HEK293 (cell line): ENCODE measurements around the gene MAIP1.

Experiments used
- SCRT1 ChIP-seq: fragments of 450-650 bp; formaldehyde crosslinking; IDR thresholded peaks from 2 replicates; pipeline ENCODE4 v1.5.1; 2016; ENCODE audit warnings: missing biosample characterization, missing genetic modification characterization, borderline replicate concordance
- SCRT2 ChIP-seq: fragments of 450-650 bp; formaldehyde crosslinking; IDR thresholded peaks from 2 replicates; pipeline ENCODE4 v1.5.1; 2016; ENCODE audit warnings: missing biosample characterization, missing genetic modification characterization
- SP7 ChIP-seq: fragments of 450-650 bp; formaldehyde crosslinking; IDR thresholded peaks from 2 replicates; pipeline ENCODE4 v1.5.1; 2016; ENCODE audit warnings: missing biosample characterization, missing genetic modification characterization
- TCF7L2 ChIP-seq: IDR thresholded peaks from 2 replicates; pipeline ENCODE4 v1.6.1; 2011; ENCODE audit warnings: low read depth, mild to moderate bottlenecking, inconsistent platforms, low read length, moderate library complexity, borderline replicate concordance
- YY1 ChIP-seq: fragments of 450-650 bp; formaldehyde crosslinking; IDR thresholded peaks from 2 replicates; pipeline ENCODE4 v1.5.1; 2018; ENCODE audit warnings: missing biosample characterization, missing genetic modification characterization
- ZBTB20 ChIP-seq: fragments of 450-650 bp; formaldehyde crosslinking; IDR thresholded peaks from 2 replicates; pipeline ENCODE4 v1.5.1; 2016; ENCODE audit warnings: missing biosample characterization, missing genetic modification characterization
- ZBTB7A ChIP-seq: fragments of 450-650 bp; formaldehyde crosslinking; IDR thresholded peaks from 2 replicates; pipeline ENCODE4 v1.5.1; 2016; ENCODE audit warnings: low read depth, missing biosample characterization, missing genetic modification characterization
- ZFHX2 ChIP-seq: fragments of 450-650 bp; formaldehyde crosslinking; conservative IDR thresholded peaks from 2 replicates; pipeline ENCODE4 v1.5.1; 2016; ENCODE audit warnings: missing biosample characterization, missing genetic modification characterization
- ZFP41 ChIP-seq: fragments of 450-650 bp; formaldehyde crosslinking; IDR thresholded peaks from 2 replicates; pipeline ENCODE4 v1.5.1; 2016; ENCODE audit warnings: missing biosample characterization, missing genetic modification characterization, borderline replicate concordance
- ZNF112 ChIP-seq: fragments of 450-650 bp; formaldehyde crosslinking; IDR thresholded peaks from 2 replicates; pipeline ENCODE4 v1.5.0; 2017; ENCODE audit warnings: missing biosample characterization, missing genetic modification characterization
- ZNF140 ChIP-seq: fragments of 450-650 bp; formaldehyde crosslinking; IDR thresholded peaks from 2 replicates; pipeline ENCODE4 v1.5.1; 2016; ENCODE audit warnings: missing biosample characterization, missing genetic modification characterization
- ZNF335 ChIP-seq: fragments of 450-650 bp; formaldehyde crosslinking; conservative IDR thresholded peaks from 2 replicates; pipeline ENCODE4 v1.5.1; 2016; ENCODE audit warnings: missing biosample characterization, missing genetic modification characterization
- ZNF354C ChIP-seq: fragments of 450-650 bp; formaldehyde crosslinking; IDR thresholded peaks from 2 replicates; pipeline ENCODE4 v1.5.1; 2016; ENCODE audit warnings: missing biosample characterization, missing genetic modification characterization, low read depth, borderline replicate concordance
- ZNF426 ChIP-seq: fragments of 450-650 bp; formaldehyde crosslinking; IDR thresholded peaks from 2 replicates; pipeline ENCODE4 v1.5.1; 2017; ENCODE audit warnings: missing biosample characterization, missing genetic modification characterization, mild to moderate bottlenecking, inconsistent platforms, moderate library complexity
- ZNF473 ChIP-seq: fragments of 450-650 bp; formaldehyde crosslinking; IDR thresholded peaks from 2 replicates; pipeline ENCODE4 v1.5.1; 2017; ENCODE audit warnings: missing biosample characterization, missing genetic modification characterization
- ZNF48 ChIP-seq: fragments of 450-650 bp; formaldehyde crosslinking; IDR thresholded peaks from 2 replicates; pipeline ENCODE4 v1.5.1; 2016; ENCODE audit warnings: missing biosample characterization, missing genetic modification characterization
- ZNF544 ChIP-seq: fragments of 450-650 bp; formaldehyde crosslinking; IDR thresholded peaks from 2 replicates; pipeline ENCODE4 v1.5.0; 2017; ENCODE audit warnings: missing biosample characterization, missing genetic modification characterization
- ZNF571 ChIP-seq: fragments of 450-650 bp; formaldehyde crosslinking; IDR thresholded peaks from 2 replicates; pipeline ENCODE4 v1.5.0; 2017; ENCODE audit warnings: missing biosample characterization, missing genetic modification characterization
- ZNF596 ChIP-seq: fragments of 450-650 bp; IDR thresholded peaks from 2 replicates; pipeline ENCODE4 v1.5.0; 2018; ENCODE audit warnings: missing biosample characterization, mild to moderate bottlenecking, missing genetic modification characterization, moderate library complexity
- ZNF621 ChIP-seq: fragments of 450-650 bp; formaldehyde crosslinking; IDR thresholded peaks from 2 replicates; pipeline ENCODE4 v1.5.1; 2017; ENCODE audit warnings: missing biosample characterization, missing genetic modification characterization
- ZNF639 ChIP-seq: fragments of 450-650 bp; formaldehyde crosslinking; IDR thresholded peaks from 2 replicates; pipeline ENCODE4 v1.5.1; 2016; ENCODE audit warnings: missing biosample characterization, missing genetic modification characterization
- ZNF776 ChIP-seq: fragments of 450-650 bp; formaldehyde crosslinking; IDR thresholded peaks from 2 replicates; pipeline ENCODE4 v1.5.0; 2017; ENCODE audit warnings: missing biosample characterization, missing genetic modification characterization, borderline replicate concordance
- ZNF791 ChIP-seq: fragments of 450-650 bp; formaldehyde crosslinking; IDR thresholded peaks from 2 replicates; pipeline ENCODE4 v1.5.1; 2016; ENCODE audit warnings: missing biosample characterization, missing genetic modification characterization
- TF ChIP-seq, protein P1 (sequence below): fragments of 450-650 bp; formaldehyde crosslinking; IDR thresholded peaks from 2 replicates; pipeline ENCODE4 v1.5.1; 2016; ENCODE audit warnings: missing biosample characterization, missing genetic modification characterization
- TF ChIP-seq, protein P2 (sequence below): fragments of 450-650 bp; formaldehyde crosslinking; IDR thresholded peaks from 2 replicates; pipeline ENCODE4 v1.5.1; 2016; ENCODE audit warnings: missing biosample characterization, missing genetic modification characterization
- TF ChIP-seq, protein P3 (sequence below): fragments of 450-650 bp; formaldehyde crosslinking; IDR thresholded peaks from 2 replicates; pipeline ENCODE4 v1.5.1; 2016; ENCODE audit warnings: missing biosample characterization, missing genetic modification characterization, borderline replicate concordance
- TF ChIP-seq, protein P4 (sequence below): fragments of 450-650 bp; formaldehyde crosslinking; conservative IDR thresholded peaks from 2 replicates; pipeline ENCODE4 v1.5.1; 2016; ENCODE audit warnings: low read depth, missing biosample characterization, missing genetic modification characterization
- TF ChIP-seq, protein P5 (sequence below): fragments of 450-650 bp; formaldehyde crosslinking; IDR thresholded peaks from 2 replicates; pipeline ENCODE4 v1.5.1; 2016; ENCODE audit warnings: missing biosample characterization, missing genetic modification characterization

Gene MAIP1

GRCh38 chr2:199955339-199956061 is at the start of gene MAIP1, which contains the start of gene TYW5 (continued):
- TF ChIP-seq, protein P1, sequence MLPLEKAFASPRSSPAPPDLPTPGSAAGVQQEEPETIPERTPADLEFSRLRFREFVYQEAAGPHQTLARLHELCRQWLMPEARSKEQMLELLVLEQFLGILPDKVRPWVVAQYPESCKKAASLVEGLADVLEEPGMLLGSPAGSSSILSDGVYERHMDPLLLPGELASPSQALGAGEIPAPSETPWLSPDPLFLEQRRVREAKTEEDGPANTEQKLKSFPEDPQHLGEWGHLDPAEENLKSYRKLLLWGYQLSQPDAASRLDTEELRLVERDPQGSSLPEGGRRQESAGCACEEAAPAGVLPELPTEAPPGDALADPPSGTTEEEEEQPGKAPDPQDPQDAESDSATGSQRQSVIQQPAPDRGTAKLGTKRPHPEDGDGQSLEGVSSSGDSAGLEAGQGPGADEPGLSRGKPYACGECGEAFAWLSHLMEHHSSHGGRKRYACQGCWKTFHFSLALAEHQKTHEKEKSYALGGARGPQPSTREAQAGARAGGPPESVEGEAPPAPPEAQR (tag by site-specific recombination), result no peak
- TF ChIP-seq, protein P2, sequence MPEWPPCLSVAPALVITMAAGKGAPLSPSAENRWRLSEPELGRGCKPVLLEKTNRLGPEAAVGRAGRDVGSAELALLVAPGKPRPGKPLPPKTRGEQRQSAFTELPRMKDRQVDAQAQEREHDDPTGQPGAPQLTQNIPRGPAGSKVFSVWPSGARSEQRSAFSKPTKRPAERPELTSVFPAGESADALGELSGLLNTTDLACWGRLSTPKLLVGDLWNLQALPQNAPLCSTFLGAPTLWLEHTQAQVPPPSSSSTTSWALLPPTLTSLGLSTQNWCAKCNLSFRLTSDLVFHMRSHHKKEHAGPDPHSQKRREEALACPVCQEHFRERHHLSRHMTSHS (tag by site-specific recombination), result no peak
- TF ChIP-seq ZNF48 (tag by site-specific recombination) (no peak), TCF7L2 (no peak), ZNF596 (tag by site-specific recombination) (no peak), ZBTB7A (tag by site-specific recombination) (0 out of 2 replicates have a peak, but pooled peaks have one; percentile 58), ZNF112 (tag by site-specific recombination) (no peak), ZNF354C (tag by site-specific recombination) (no peak), ZFP41 (no peak), ZNF639 (peak; percentile 52; the same call in 1 of the 2 replicates), YY1 (tag by site-specific recombination) (peak; percentile 95), SP7 (peak; percentile 87), ZNF140 (tag by site-specific recombination) (no peak), ZNF791 (no peak), ZBTB20 (tag by site-specific recombination) (peak; percentile 84), ZNF571 (no peak), ZFHX2 (no peak), ZNF776 (tag by site-specific recombination) (no peak), ZNF426 (tag by site-specific recombination) (no peak), ZNF335 (tag by site-specific recombination) (peak; percentile 79), ZNF473 (tag by site-specific recombination) (no peak), ZNF544 (tag by site-specific recombination) (no peak), SCRT1 (tag by site-specific recombination) (peak; percentile 99), SCRT2 (tag by site-specific recombination) (peak; percentile 100), ZNF621 (no peak)
- TF ChIP-seq, protein P3, sequence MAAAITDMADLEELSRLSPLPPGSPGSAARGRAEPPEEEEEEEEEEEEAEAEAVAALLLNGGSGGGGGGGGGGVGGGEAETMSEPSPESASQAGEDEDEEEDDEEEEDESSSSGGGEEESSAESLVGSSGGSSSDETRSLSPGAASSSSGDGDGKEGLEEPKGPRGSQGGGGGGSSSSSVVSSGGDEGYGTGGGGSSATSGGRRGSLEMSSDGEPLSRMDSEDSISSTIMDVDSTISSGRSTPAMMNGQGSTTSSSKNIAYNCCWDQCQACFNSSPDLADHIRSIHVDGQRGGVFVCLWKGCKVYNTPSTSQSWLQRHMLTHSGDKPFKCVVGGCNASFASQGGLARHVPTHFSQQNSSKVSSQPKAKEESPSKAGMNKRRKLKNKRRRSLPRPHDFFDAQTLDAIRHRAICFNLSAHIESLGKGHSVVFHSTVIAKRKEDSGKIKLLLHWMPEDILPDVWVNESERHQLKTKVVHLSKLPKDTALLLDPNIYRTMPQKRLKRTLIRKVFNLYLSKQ (tag by site-specific recombination), result no peak
- TF ChIP-seq, protein P4, sequence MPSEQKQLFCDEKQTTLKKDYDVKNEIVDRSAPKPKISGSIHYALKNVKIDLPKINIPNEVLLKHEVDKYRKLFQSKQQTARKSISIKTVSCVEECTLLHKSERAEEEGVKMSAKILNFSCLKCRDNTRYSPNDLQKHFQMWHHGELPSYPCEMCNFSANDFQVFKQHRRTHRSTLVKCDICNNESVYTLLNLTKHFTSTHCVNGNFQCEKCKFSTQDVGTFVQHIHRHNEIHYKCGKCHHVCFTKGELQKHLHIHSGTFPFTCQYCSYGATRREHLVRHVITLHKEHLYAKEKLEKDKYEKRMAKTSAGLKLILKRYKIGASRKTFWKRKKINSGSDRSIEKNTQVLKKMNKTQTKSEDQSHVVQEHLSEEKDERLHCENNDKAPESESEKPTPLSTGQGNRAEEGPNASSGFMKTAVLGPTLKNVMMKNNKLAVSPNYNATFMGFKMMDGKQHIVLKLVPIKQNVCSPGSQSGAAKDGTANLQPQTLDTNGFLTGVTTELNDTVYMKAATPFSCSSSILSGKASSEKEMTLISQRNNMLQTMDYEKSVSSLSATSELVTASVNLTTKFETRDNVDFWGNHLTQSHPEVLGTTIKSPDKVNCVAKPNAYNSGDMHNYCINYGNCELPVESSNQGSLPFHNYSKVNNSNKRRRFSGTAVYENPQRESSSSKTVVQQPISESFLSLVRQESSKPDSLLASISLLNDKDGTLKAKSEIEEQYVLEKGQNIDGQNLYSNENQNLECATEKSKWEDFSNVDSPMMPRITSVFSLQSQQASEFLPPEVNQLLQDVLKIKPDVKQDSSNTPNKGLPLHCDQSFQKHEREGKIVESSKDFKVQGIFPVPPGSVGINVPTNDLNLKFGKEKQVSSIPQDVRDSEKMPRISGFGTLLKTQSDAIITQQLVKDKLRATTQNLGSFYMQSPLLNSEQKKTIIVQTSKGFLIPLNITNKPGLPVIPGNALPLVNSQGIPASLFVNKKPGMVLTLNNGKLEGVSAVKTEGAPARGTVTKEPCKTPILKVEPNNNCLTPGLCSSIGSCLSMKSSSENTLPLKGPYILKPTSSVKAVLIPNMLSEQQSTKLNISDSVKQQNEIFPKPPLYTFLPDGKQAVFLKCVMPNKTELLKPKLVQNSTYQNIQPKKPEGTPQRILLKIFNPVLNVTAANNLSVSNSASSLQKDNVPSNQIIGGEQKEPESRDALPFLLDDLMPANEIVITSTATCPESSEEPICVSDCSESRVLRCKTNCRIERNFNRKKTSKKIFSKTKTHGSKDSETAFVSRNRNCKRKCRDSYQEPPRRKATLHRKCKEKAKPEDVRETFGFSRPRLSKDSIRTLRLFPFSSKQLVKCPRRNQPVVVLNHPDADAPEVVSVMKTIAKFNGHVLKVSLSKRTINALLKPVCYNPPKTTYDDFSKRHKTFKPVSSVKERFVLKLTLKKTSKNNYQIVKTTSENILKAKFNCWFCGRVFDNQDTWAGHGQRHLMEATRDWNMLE (tag by site-specific recombination), result peak; percentile 64; the same call in 1 of the 2 replicates
- TF ChIP-seq, protein P5, sequence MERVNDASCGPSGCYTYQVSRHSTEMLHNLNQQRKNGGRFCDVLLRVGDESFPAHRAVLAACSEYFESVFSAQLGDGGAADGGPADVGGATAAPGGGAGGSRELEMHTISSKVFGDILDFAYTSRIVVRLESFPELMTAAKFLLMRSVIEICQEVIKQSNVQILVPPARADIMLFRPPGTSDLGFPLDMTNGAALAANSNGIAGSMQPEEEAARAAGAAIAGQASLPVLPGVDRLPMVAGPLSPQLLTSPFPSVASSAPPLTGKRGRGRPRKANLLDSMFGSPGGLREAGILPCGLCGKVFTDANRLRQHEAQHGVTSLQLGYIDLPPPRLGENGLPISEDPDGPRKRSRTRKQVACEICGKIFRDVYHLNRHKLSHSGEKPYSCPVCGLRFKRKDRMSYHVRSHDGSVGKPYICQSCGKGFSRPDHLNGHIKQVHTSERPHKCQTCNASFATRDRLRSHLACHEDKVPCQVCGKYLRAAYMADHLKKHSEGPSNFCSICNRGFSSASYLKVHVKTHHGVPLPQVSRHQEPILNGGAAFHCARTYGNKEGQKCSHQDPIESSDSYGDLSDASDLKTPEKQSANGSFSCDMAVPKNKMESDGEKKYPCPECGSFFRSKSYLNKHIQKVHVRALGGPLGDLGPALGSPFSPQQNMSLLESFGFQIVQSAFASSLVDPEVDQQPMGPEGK, result no peak
